AG04450 (cell line): Measurements from ENCODE around the gene HOXB2. TPM values are rescaled to one million over a fixed set of nuclear protein-coding genes. Genes with fewer than 3 reads are reported as not detected.

Source experiments
- CTCF ChIA-PET: fragments of 300-600, 350-600 bp; formaldehyde crosslinking; extraction: SDS; loops from one replicate; lab custom pipeline; 2022; ENCODE audit warnings: antibody characterized with exemption, inconsistent platforms; lab: Charles Lee
- POLR2A ChIA-PET: fragments of 350-600 bp; formaldehyde crosslinking; extraction: SDS; loops from one replicate; lab custom pipeline; 2021; ENCODE audit warnings: antibody characterized with exemption, inconsistent platforms; lab: Yijun Ruan, JAX
- DNase-seq: peaks from one replicate; pipeline ENCODE4 v3.0.0-alpha.2; 2011; ENCODE audit warnings: low read depth, low spot score
- H3K27ac ChIP-seq: one replicate; pipeline ENCODE4 v1.5.1; 2012; ENCODE audit warnings: low read depth, low read length, control low read depth
- H3K27me3 ChIP-seq: one replicate; pipeline ENCODE4 v1.6.0; 2012; ENCODE audit warnings: low read length; ENCODE audit not compliant: control insufficient read depth, insufficient read depth
- H3K4me3 ChIP-seq: 2 replicates; pipeline ENCODE4 v1.5.1; 2011; ENCODE audit warnings: mild to moderate bottlenecking, low read depth, low read length, control low read depth
- H3K9me3 ChIP-seq: 2 replicates; pipeline ENCODE4 v1.5.1; 2012; ENCODE audit warnings: low read length; ENCODE audit not compliant: control insufficient read depth, insufficient read depth
- CTCF ChIP-seq: IDR thresholded peaks from 2 replicates; pipeline ENCODE4 v1.5.1; 2011; ENCODE audit warnings: low read depth, low read length, control low read depth, inconsistent platforms
- polyA plus RNA-seq: library from polyadenylated mRNA; depleted of rRNA; stranded (reverse); fragments of >200 nt; gene quantifications from 2 replicates; pipeline ENCODE4 v1.2.3, GENCODE V29; 2011

HOXB2 gene
- polyA plus RNA-seq, 1 experiment = 16.3 TPM

GRCh38 chr17:48589060-48589830 lies 44.3 kb upstream of the HOXB2 start:
- no peak for DNase-seq
- Histone ChIP-seq H3K27me3 (no peaks in the 10 kb centered on the region), H3K9me3 (no peaks in the 10 kb centered on the region; the same call in 1 of the 2 replicates), H3K4me3 (peak overlapping the region; percentile 89), H3K27ac (peak overlapping the region; percentile 97)
- ChIA-PET POLR2A (interaction anchor here (0.8 to 2.7 kb wide), 6 partner anchors 13 to 48 kb away, joined by 3 to 12 read pairs (median 6); no protein-coding TSS in a partner anchor), CTCF (interaction anchor here (0.8 to 1.9 kb wide), 4 partner anchors 42 to 327 kb away, joined by 3 to 11 read pairs (median 4); no protein-coding TSS in a partner anchor)
- TF ChIP-seq CTCF = no peak

GRCh38 chr17:48588528-48588927 lies 43.6 kb upstream of the HOXB2 start:
- no peak for TF ChIP-seq CTCF
- Histone ChIP-seq H3K27me3 (no peaks in the 10 kb centered on the region), H3K9me3 (no peaks in the 10 kb centered on the region; the same call in 1 of the 2 replicates), H3K4me3 (peak overlapping the region; percentile 89), H3K27ac (peak overlapping the region; percentile 97)
- ChIA-PET POLR2A (interaction anchor here (0.8 to 2.7 kb wide), 7 partner anchors 12 to 47 kb away, joined by 3 to 12 read pairs (median 6); no protein-coding TSS in a partner anchor), CTCF (interaction anchor here (0.8 to 1.6 kb wide), 5 partner anchors 40 to 326 kb away, joined by 3 to 6 read pairs (median 4); no protein-coding TSS in a partner anchor)
- no peak for DNase-seq

DNA sequence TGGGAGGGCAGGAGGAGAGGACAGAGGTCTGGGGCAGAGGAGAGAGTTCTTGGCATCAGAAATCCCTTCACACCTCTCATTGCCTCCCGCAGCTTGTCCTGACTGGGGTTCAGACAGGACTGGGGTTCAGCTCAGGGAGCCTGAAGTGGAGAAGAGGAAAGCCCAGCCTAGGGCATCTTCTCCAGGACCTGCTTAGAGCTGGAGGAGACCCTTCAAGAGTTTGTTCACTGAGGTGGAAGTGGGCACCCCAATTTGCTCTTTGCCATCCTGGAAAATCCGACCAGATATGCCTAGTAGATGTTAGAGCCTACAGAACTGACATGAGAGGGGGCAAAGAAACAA lies 43.1 kb upstream of the HOXB2 start:
- Histone ChIP-seq H3K27me3 (no peaks in the 10 kb centered on the region), H3K9me3 (no peaks in the 10 kb centered on the region; the same call in 1 of the 2 replicates), H3K27ac (peak overlapping the region; percentile 97), H3K4me3 (peak overlapping the region; percentile 89)
- no peak for TF ChIP-seq CTCF
- ChIA-PET POLR2A (interaction anchor here (0.6 to 2.7 kb wide), 11 partner anchors 10 to 77 kb away, joined by 3 to 12 read pairs (median 6); no protein-coding TSS in a partner anchor), CTCF (interaction anchor here (0.7 to 1.6 kb wide), 8 partner anchors 9 to 325 kb away, joined by 3 to 8 read pairs (median 4); no protein-coding TSS in a partner anchor)
- no peak for DNase-seq

- POLR2A ChIA-PET = interaction anchor here (0.6 to 2.7 kb wide), 13 partner anchors 9 to 114 kb away, joined by 3 to 12 read pairs (median 4); no protein-coding TSS in a partner anchor
- CTCF ChIA-PET = interaction anchor here (0.7 to 1.6 kb wide), 8 partner anchors 9 to 280 kb away, joined by 3 to 8 read pairs (median 4); no protein-coding TSS in a partner anchor
- no peak for DNase-seq
- Histone ChIP-seq H3K4me3 (peak overlapping the region; percentile 89), H3K9me3 (no peaks in the 10 kb centered on the region; the same call in 1 of the 2 replicates), H3K27me3 (no peaks in the 10 kb centered on the region), H3K27ac (peak overlapping the region; percentile 97)
- TF ChIP-seq CTCF = no peak
Observed at GRCh38 chr17:48587276-48588073, 42.6 kb upstream of the HOXB2 start.
